Mononuclear cell (primary cell): ENCODE results near the gene ZNF296. TPM values are rescaled to one million over a fixed set of nuclear protein-coding genes. Genes with fewer than 3 reads are reported as not detected.
A peak's percentile ranks its signal among the peaks of the same experiment; 100 is the strongest.

ENCODE experiments used
- H3K27me3 ChIP-seq: 2 replicates; pipeline ENCODE4 v1.6.0; 2011; ENCODE audit warnings: low read length, control low read depth; ENCODE audit not compliant: insufficient read depth
- H3K4me1 ChIP-seq: 2 replicates; pipeline ENCODE4 v1.5.1; 2011; ENCODE audit warnings: mild to moderate bottlenecking, low read length, control low read depth; ENCODE audit not compliant: insufficient read depth
- H3K4me3 ChIP-seq: 2 replicates; pipeline ENCODE4 v1.5.1; 2011; ENCODE audit warnings: mild to moderate bottlenecking, low read length, moderate library complexity
- H3K9me3 ChIP-seq: 2 replicates; pipeline ENCODE4 v1.5.1; 2011; ENCODE audit warnings: low read depth, mild to moderate bottlenecking, control low read depth, low read length
- total RNA-seq: library from RNA; depleted of rRNA; stranded (reverse); fragments of >200 nt; gene quantifications from one replicate; pipeline ENCODE4 v1.2.3, GENCODE V29; 2012

The ZNF296 gene
- total RNA-seq, 1 donor = 1.2 TPM

DNA sequence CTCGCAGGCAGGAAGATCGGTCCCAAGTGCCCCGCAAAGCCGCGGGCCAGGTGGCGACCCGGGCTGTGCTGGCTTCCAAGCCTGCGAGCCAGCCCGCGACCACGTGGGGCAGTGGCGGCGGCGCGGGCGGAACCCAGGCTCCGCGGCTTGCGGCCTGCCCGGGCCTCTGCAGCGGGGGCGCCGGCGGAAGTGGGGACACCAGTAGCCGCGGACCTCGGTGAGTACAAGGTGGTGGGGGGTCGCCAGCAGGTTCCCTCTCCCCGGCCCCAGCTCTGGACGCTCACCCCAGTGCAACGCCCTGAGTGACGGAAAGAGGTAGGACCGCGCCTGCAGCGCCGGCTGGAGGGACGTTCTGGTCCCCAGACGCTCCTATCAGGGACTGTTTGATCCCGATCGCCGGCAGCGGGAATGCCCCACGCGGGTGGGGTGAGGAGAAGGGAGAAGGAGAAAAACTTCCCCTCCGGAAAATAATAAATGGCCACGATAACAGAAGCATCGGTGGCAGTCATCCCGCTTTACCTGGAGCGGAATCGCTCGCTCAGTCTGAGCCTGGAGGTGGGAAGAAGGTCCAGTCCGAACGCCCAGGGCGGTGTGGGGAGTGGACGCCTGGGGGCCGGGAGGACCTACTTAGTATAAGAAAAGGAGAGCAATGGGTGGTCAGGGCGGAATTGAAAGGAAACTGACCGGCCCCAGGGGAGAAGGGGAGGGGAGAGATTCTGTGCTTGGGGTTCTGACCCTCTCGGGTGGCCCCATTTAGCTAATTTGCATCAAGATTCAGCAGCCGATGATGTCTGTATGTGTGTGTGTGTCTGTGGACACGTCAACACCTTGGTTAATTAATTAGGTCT lies 3.0 kb upstream of the ZNF296 start, which contains the start of gene GEMIN7:
TSS of gene GEMIN7 (plus strand) at position 198 of the 848 bp plus-strand sequence. CDS start 10,855 bp downstream, outside the sequence.
- H3K4me1 ChIP-seq = peaks cover 50% of the 10 kb centered on the region
- H3K9me3 ChIP-seq = no peaks in the 10 kb centered on the region
- H3K27me3 ChIP-seq = no peaks in the 10 kb centered on the region
- peak within 1 kb of the TSS; percentile 84 for H3K4me3 ChIP-seq

DNA sequence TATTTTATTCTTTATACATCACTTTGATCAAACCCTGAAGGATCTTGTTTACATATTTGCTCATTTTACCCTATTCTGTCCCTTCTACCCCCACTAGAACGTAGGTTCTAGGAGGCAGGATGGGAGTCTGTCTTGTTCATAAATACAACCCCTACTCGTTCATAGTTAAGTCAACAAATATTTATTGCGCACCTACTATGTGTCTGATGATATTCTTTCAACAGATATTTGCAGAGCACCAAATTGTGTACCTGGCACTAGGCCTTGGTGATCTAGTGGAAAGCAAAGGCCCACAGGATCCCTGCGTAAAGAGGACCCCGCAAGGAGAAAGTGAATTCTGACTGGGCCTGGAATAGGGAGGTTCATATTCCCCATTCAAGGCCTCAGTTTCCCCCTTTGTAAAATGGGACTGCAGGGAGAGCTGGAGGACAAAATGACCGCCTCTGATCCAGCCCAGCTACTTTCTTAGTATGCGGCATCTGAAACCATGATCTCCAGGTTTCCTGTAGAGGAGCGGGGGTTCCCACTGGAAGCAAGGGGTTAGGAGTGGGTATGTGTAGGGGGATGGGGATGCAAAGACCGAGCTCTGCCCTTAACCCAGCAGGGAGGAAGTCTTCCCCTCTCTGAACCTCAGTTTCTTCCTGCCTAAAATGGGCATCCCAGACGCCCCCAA lies 2.2 kb upstream of the ZNF296 start:
- Histone ChIP-seq H3K4me1 (peaks cover 56% of the 10 kb centered on the region), H3K4me3 (peak overlapping the region; percentile 84), H3K27me3 (no peaks in the 10 kb centered on the region)

DNA sequence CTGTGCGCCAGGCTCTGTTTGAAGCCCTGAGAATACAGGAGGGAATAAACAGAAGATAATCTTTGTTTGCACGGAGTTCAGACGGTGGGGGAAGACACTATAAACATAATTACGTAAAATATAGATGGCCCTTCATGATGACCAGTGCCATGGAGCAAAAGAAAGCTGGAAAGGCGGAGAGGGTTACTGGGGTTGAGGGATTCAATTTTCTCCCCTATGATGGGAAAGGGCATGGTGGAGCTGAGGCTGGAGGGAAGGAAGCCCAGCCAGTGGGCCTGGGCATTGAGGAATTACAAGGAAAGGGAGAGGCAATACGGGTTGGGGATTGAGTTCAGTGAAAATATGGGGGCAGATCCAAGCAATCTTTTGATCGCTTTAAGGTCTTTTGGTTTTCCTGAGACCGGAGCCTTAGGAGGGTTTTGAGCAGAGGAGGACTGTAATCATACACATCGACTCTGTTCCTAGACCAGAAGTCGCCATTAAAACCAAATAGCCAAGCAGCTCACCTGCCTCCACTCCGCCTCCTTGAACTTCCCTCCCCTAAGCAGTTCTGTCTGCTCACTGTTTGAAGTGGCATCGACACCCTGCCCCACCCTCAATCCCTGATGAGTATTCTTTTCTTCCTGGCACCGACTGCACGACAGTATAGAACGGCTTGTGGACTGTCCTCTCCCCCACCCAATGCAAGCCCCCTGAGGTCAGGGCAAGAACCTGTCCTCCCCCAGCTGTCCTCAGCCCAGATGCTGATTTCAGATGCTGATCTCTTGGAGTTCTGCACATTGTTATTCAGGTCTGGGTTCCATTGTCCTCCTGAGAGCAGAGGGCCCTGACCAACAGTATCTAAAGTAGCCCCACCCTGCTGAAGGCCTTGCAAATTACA lies 813 bp upstream of the ZNF296 start:
- Histone ChIP-seq H3K4me1 (peaks cover 56% of the 10 kb centered on the region), H3K4me3 (peak overlapping the region; percentile 70)

More for the DNA sequence above, 2.2 kb upstream of the ZNF296 start:
- no peaks in the 10 kb centered on the region for H3K9me3 ChIP-seq

DNA sequence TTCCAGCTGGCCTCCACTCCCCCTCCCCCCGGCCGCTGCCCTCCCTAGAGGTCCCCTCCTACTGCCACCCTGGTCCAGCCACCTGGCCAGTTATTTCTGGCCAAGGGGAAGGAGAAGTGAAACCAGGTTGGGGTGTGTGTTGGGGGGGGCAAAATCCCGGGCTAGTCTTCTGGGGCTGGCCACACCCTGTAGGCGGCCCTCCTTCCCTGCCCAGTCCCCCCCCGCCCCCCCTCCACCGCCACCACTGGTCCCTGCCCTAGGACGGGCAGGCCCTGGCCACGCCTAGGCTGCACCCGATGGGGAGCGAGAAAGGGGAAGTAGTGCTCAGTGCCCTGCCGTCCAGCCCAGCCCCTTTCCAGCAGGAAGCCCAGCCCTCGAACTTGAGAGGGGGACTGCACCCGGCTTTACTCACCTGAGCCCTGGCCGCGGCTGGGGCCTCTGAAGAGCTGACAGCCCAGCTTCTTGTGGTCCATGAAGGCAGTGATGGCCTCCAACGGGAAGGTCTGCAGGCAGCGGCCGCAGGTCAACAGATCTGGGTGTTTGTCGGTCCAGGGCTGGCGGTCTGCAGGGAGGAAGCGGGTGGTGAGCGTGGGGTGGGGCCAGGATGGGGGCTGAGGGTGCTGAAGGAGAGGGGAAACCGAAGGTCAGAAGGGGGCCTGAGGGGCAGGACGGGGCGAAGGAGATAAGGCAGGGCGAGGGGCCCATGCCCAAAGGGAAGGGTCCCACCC lies 813 bp downstream of the ZNF296 start:
- H3K27me3 ChIP-seq = no peaks in the 10 kb centered on the region
- no peaks in the 10 kb centered on the region for H3K9me3 ChIP-seq
- peaks cover 51% of the 10 kb centered on the region for H3K4me1 ChIP-seq
- peak overlapping the region; percentile 70 for H3K4me3 ChIP-seq

More for the DNA sequence above, 813 bp upstream of the ZNF296 start:
- H3K9me3 ChIP-seq = no peaks in the 10 kb centered on the region
- no peaks in the 10 kb centered on the region for H3K27me3 ChIP-seq

DNA sequence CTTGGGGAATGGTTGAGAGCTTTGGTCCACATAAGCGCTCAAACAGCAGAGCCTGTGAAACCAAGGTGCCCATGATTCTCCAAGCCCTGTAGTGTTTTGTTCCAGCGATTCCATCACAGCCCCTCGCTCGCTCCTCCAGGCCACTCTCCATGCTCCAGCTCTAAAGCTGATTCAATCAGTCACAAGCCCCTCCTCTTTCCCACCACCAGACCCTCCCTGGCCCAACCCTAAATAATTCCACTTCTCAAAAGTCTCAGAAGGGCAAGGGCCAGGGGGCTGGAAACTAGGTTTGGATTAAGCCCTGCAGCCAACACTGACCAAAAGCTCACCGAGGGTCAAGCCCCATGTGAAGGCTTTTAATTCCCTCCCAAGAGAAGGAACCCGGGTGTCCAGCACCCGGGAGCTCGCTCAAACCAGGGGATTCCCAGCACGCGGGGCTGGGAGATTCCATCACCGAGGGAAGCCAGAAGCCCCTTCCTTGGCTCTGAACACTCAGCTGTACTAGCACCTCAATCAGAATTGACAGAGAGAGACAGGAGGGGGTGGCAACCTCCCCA lies 1.5 kb downstream of the ZNF296 start:
- peaks cover 45% of the 10 kb centered on the region for H3K4me1 ChIP-seq
- no peaks in the 10 kb centered on the region for H3K27me3 ChIP-seq
- no peaks in the 10 kb centered on the region for H3K9me3 ChIP-seq
- peak overlapping the region; percentile 27 for H3K4me3 ChIP-seq

DNA sequence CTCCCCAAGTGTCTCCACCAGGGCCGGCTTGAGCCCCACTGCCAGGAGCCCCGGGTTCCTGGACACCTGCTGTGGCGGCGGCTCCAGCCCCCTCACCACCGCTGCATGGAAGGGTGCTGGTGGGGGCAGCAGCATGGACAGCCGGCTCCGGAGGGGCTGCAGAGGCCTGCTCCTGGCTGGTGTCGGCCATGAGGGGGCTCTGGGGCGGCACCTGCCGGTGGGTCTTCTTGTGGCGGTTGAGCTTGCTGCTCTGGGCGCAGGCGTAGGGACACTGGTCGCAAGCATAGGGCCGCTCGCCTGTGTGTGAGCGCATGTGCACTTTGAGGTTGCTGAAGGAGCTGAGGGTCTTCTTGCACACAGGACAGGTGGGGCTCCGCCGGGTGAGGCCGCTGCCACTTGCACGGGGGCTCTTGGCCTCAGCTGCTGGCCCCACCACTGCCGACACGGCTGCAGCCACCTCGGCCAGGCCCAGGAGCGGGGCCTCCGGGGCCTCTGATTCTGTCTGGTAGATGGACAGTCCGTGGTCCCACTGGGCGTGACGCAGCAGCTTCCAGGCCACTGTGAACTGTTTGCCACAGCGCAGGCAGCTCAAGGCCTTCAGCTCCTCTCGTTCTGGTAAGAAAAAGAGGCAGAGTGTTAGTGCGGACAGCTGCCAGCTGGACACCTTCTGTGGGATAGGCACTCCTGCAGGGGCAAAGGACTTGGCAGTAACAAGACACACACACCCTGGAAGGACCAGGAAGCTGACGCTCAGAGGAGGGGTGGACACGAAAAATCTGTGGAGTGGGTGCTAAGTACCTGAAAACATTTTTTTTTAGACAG lies 4.1 kb downstream of the ZNF296 start:
- H3K4me1 ChIP-seq = peaks cover 24% of the 10 kb centered on the region
- no peaks in the 10 kb centered on the region for H3K27me3 ChIP-seq
- H3K4me3 ChIP-seq = no peak overlapping the region
- H3K9me3 ChIP-seq = no peaks in the 10 kb centered on the region

DNA sequence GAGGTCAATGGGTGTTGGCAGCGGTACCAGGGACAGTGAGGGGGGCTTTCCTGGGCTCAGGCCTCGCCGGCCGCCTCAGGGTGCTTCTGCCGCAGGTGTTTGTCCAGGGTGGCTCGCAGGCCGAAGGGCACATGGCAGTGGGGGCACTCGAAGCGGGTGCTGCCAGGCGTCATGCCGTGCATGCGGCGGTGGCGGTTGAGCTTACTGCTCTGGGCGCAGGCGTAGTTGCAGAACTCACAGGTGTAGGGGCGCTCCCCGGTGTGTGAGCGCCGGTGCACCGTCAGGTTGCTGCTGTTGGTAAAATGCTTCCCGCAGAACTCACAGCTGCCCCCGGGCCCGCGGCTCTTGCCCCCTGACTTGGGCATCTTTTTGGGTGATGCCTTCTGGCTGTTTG lies 4.7 kb downstream of the ZNF296 start:
- Histone ChIP-seq H3K4me3 (no peak overlapping the region), H3K9me3 (no peaks in the 10 kb centered on the region), H3K27me3 (no peaks in the 10 kb centered on the region), H3K4me1 (peaks cover 17% of the 10 kb centered on the region)

DNA sequence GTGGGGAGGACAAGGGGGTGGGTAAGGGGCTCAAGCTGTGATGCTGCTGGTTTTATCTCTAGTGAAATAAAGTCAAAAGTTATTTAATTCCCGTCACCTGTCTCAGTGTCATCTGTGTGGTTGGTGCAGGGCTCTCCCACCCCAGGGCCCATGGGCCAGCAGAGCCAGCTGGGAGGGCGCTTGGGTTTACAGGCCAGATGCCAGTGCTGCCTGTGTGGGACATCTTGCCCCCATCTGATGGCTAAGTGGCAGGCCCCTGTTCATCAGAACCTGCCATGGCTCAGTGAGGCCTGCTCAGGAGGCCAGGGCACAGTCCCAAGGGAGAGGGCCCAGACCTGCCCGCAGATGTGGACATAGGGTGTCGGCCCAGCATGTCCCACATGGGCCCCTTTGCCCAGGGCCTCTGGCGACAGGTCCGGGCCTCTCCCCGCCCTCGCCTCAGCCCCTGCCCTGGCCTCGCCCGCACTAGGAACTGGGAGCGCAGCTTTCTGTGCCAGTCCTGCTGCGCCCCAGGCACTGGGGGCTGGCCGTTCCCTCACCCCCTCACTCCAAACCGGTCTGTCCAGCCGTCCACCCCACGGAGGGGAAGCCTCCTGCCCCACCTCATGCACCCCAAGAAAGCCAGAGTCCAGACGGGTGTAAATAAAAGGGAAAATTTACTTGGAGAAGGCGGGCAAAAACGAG lies 5.3 kb downstream of the ZNF296 start:
- H3K4me3 ChIP-seq = no peak overlapping the region
- H3K27me3 ChIP-seq = no peaks in the 10 kb centered on the region
- no peaks in the 10 kb centered on the region for H3K9me3 ChIP-seq
- peaks cover 15% of the 10 kb centered on the region for H3K4me1 ChIP-seq

DNA sequence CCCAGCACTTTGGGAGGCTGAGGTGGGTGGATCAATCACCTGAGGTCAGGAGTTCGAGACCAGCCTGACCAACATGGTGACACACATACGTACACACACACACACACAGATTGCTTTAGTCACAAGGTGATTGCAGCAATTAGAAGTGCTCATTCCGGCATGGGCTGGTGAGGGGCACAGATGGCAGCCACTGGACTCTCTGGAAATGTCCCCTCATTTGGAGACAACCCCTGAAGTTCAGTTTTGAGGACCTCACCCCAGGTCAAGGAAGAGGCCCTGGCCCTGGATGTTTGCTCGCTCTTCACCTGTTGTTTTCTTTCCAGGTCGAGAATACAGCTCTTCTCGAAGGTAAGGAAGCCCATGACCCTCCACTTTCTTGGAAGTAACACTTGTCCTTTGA lies 6.1 kb downstream of the ZNF296 start:
- no peaks in the 10 kb centered on the region for H3K27me3 ChIP-seq
- no peaks in the 10 kb centered on the region for H3K9me3 ChIP-seq
- H3K4me3 ChIP-seq = no peak overlapping the region
- H3K4me1 ChIP-seq = peaks cover 15% of the 10 kb centered on the region

DNA sequence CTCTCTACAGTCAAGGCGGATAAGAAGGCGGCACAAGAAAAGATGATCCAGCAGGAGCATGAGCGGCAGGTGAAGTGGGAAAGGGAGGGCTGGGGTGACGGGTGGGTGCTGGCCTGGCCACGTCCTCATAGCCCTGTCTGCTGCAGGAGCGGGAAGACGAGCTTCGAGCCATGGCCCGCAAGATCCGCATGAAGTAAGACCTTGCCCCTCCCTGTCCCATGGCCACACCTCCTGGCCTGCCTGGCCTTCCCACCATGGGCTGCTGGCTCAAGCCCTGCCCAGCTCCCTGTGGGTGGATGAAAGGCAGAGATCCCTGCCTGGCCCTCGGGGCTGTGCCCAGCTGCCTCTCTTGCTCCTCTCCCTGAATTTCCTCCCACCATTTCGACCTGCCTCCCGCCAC lies 7.2 kb downstream of the ZNF296 start:
- no peaks in the 10 kb centered on the region for H3K9me3 ChIP-seq
- H3K4me1 ChIP-seq = peaks cover 4% of the 10 kb centered on the region
- H3K4me3 ChIP-seq = no peak overlapping the region
- H3K27me3 ChIP-seq = no peaks in the 10 kb centered on the region

DNA sequence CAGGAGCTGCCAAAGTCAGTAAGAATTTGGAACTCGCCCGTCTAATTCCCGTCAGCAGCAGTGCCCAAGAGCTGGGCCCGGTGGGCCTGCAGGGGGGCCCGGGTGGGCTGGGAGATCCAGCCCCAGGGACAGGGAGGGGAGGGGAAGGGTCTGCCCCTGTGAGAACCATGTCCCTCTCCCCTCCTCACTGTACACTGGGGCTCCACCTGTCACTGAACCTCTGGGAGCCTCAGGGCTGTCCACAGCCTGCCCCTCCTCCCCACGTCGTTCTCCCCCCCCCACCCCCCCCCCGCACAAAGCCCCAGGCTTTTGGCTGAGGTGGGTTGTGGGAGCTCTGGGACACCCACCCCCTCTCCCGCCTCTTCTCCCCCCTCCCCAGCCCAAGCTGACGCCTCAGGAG lies 8.2 kb downstream of the ZNF296 start:
- Histone ChIP-seq H3K27me3 (no peaks in the 10 kb centered on the region), H3K4me3 (no peak overlapping the region), H3K4me1 (no peaks in the 10 kb centered on the region), H3K9me3 (no peaks in the 10 kb centered on the region)

DNA sequence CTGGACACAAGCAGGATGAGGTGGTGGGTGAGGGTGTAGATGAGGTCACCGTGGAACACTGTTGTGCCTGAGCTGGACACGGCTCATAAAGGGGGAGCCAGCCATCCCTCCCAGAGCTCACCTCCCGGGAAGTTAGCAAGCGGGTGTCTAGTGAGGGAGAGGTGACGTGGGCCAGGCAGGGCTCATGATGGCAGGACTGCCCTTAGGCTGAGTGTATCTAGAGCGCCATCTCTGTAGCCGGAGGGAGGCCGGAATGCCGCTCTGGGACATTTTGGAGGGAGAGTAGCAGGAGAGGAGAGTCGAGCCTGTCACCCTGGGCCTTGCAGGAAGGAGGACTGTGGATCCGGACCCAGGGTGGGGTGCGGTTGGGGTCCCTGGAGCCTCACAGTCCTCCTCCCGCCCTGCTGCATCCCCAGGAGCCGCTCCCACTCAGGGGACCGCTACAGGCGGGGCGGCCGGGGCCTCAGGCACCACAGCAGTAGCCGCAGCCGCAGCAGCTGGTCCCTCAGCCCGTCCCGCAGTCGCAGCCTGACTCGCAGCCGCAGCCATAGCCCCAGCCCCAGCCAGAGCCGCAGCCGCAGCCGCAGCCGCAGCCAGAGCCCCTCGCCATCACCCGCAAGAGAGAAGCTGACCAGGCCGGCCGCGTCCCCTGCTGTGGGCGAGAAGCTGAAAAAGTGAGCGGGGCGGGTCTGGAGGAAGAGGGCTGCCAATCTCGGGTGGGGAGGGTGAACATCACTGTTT lies 9.2 kb downstream of the ZNF296 start:
- Histone ChIP-seq H3K27me3 (no peaks in the 10 kb centered on the region), H3K4me3 (no peak overlapping the region), H3K9me3 (no peaks in the 10 kb centered on the region), H3K4me1 (no peaks in the 10 kb centered on the region)
